GM13976 (cell line): ENCODE measurements around the gene SOCS3.
A peak's percentile ranks its signal among the peaks of the same experiment; 100 is the strongest.
"Not testable (repeated sequence)": the region's sequence is repeated elsewhere in the genome, so short reads cannot be mapped to it uniquely, and the experiment has no call there.

ENCODE experiments used
- DNase-seq: peaks from one replicate; pipeline ENCODE4 v3.0.0; 2012; ENCODE audit warnings: low spot score
- CTCF ChIP-seq: IDR thresholded peaks from 2 replicates; pipeline ENCODE4 v1.5.1; 2012; ENCODE audit warnings: borderline replicate concordance, mild to moderate bottlenecking; ENCODE audit not compliant: insufficient read depth; ENCODE audit errors: extremely low read depth, missing control alignments, control extremely low read depth
- in situ Hi-C: fragments of 300-500 bp; cut with MboI; formaldehyde crosslinking; loops from one replicate; pipeline ENCODE4 v1.12.0; 2022; ENCODE audit warnings: low sequenced_read_pairs, mixed read lengths, inconsistent platforms; ENCODE audit not compliant: unreplicated experiment

The SOCS3 gene

GRCh38 chr17:78313735-78314648 is 45.9 kb downstream of the SOCS3 start:
- TF ChIP-seq CTCF: no peak
- in situ Hi-C loops: no loop called here
- DNase-seq: peak; percentile 81

- DNase-seq, in situ Hi-C loops: not testable (repeated sequence)
Observed at GRCh38 chr17:78309659-78310255, 50.1 kb downstream of the SOCS3 start.

- in situ Hi-C loops: no loop called here
- DNase-seq: no peak
Observed at GRCh38 chr17:78307887-78308638, 51.8 kb downstream of the SOCS3 start.

GRCh38 chr17:78306913-78307312 is 53.0 kb downstream of the SOCS3 start:
- no peak for TF ChIP-seq CTCF
- in situ Hi-C loops: no loop called here
- no peak for DNase-seq

More at GRCh38 chr17:78307887-78308638, 51.8 kb downstream of the SOCS3 start:
- TF ChIP-seq CTCF: no peak
